IMR-90 (cell line): ENCODE measurements around the gene HHIPL1. TPM values are rescaled to one million over a fixed set of nuclear protein-coding genes. Genes with fewer than 3 reads are reported as not detected.

Experiments used
- ATAC-seq: fragments of 200-7000 bp; cut with Tn5 transposase; 2 replicates; pipeline ENCODE4 v1.9.1; 2020; ENCODE audit warnings: low read depth, mild to moderate bottlenecking, moderate library complexity
- BruUV-seq: library from RNA; stranded (reverse); fragments of 400-500 nt; replicated peaks from 2 replicates; lab custom pipeline; 2021; lab: Mats Ljungman, UMichigan
- CTCF ChIA-PET: fragments of 300-600 bp; formaldehyde crosslinking; extraction: SDS; loops from one replicate; lab custom pipeline; 2021; ENCODE audit warnings: antibody characterized with exemption; lab: Yijun Ruan, JAX
- POLR2A ChIA-PET: fragments of 300-600 bp; sonication (Branson Sonifier 250); formaldehyde crosslinking; loops from one replicate; lab custom pipeline; 2022; ENCODE audit warnings: antibody characterized with exemption; ENCODE audit not compliant: unreplicated experiment; lab: Charles Lee
- DNase-seq: peaks from one replicate; pipeline ENCODE4 v3.0.0; 2013
- H2AFZ ChIP-seq: replicated peaks from 2 replicates; pipeline ENCODE3; 2013; ENCODE audit warnings: low read length, mild to moderate bottlenecking; ENCODE audit not compliant: poor library complexity
- H2AK5ac ChIP-seq: 2 replicates; pipeline ENCODE4 v1.6.1; 2013; ENCODE audit warnings: low read depth, low read length, inconsistent platforms
- H2AK9ac ChIP-seq: replicated peaks from 2 replicates; pipeline ENCODE3; 2013; ENCODE audit warnings: mild to moderate bottlenecking, low read depth, low read length, moderate library complexity; ENCODE audit not compliant: poor library complexity
- H2BK120ac ChIP-seq: 2 replicates; pipeline ENCODE4 v1.6.1; 2013; ENCODE audit warnings: low read depth, low read length, inconsistent platforms
- H2BK15ac ChIP-seq: 3 replicates; pipeline ENCODE4 v1.6.1; 2013; ENCODE audit warnings: low read depth, low read length, inconsistent platforms
- H2BK20ac ChIP-seq: 2 replicates; pipeline ENCODE4 v1.6.1; 2013; ENCODE audit warnings: low read depth, mild to moderate bottlenecking, inconsistent platforms, low read length, moderate library complexity
- H2BK5ac ChIP-seq: 2 replicates; pipeline ENCODE4 v1.6.1; 2013; ENCODE audit warnings: mild to moderate bottlenecking, low read depth, low read length, inconsistent platforms; ENCODE audit not compliant: poor library complexity, severe bottlenecking
- H3K14ac ChIP-seq: replicated peaks from 2 replicates; pipeline ENCODE4 v1.6.1; 2013; ENCODE audit warnings: low read depth, low read length, inconsistent platforms
- H3K18ac ChIP-seq: 2 replicates; pipeline ENCODE4 v1.6.1; 2013; ENCODE audit warnings: low read depth, low read length, control low read depth
- H3K23ac ChIP-seq: 2 replicates; pipeline ENCODE4 v1.6.1; 2013; ENCODE audit warnings: low read depth, low read length, inconsistent platforms
- H3K27ac ChIP-seq: 2 replicates; pipeline ENCODE4 v1.5.1; 2013; ENCODE audit warnings: mild to moderate bottlenecking, control low read depth, low read length; ENCODE audit not compliant: insufficient read depth
- H3K27me3 ChIP-seq: 2 replicates; pipeline ENCODE4 v1.6.1; 2013; ENCODE audit warnings: low read length; ENCODE audit not compliant: control insufficient read depth, insufficient read depth
- H3K36me3 ChIP-seq: 2 replicates; pipeline ENCODE4 v1.6.1; 2013; ENCODE audit warnings: low read length, mixed read lengths; ENCODE audit not compliant: control insufficient read depth, insufficient read depth
- H3K4ac ChIP-seq: 2 replicates; pipeline ENCODE4 v1.6.1; 2013; ENCODE audit warnings: low read depth, low read length, inconsistent platforms
- H3K4me1 ChIP-seq: 2 replicates; pipeline ENCODE4 v1.6.1; 2013; ENCODE audit warnings: low read length, mixed read lengths; ENCODE audit not compliant: control insufficient read depth, insufficient read depth
- H3K4me2 ChIP-seq: 2 replicates; pipeline ENCODE4 v1.6.1; 2013; ENCODE audit warnings: low read depth, mild to moderate bottlenecking, control low read depth, low read length, moderate library complexity
- H3K4me3 ChIP-seq: 2 replicates; pipeline ENCODE4 v1.5.1; 2013; ENCODE audit warnings: low read depth, mild to moderate bottlenecking, control low read depth, low read length, moderate library complexity; ENCODE audit not compliant: insufficient read depth
- H3K56ac ChIP-seq: 2 replicates; pipeline ENCODE4 v1.6.1; 2013; ENCODE audit warnings: low read length, inconsistent platforms; ENCODE audit not compliant: insufficient read depth; ENCODE audit errors: extremely low read depth
- H3K79me1 ChIP-seq, 2 experiments: 2 replicates each; pipeline ENCODE4 v1.6.1; 2013; ENCODE audit warnings: low read length in 2 of 2, inconsistent platforms in 1 of 2, low read depth in 1 of 2
- H3K9ac ChIP-seq: 2 replicates; pipeline ENCODE4 v1.6.1; 2013; ENCODE audit warnings: low read depth, low read length, control low read depth
- H3K9me1 ChIP-seq: 2 replicates; pipeline ENCODE4 v1.6.1; 2013; ENCODE audit warnings: low read length, inconsistent platforms; ENCODE audit not compliant: insufficient read depth
- H3K9me3 ChIP-seq: 2 replicates; pipeline ENCODE4 v1.6.1; 2013; ENCODE audit warnings: low read length; ENCODE audit not compliant: control insufficient read depth, insufficient read depth
- H4K20me1 ChIP-seq: 2 replicates; pipeline ENCODE4 v1.6.1; 2013; ENCODE audit warnings: low read length, inconsistent platforms; ENCODE audit not compliant: insufficient read depth
- H4K5ac ChIP-seq: 2 replicates; pipeline ENCODE4 v1.6.1; 2013; ENCODE audit warnings: mild to moderate bottlenecking, low read depth, low read length, control low read depth
- H4K8ac ChIP-seq, 2 experiments: 2 replicates each; pipeline ENCODE4 v1.6.1; 2013; ENCODE audit warnings: low read depth in 2 of 2, low read length in 2 of 2, control low read depth in 1 of 2, inconsistent platforms in 1 of 2
- H4K91ac ChIP-seq: 2 replicates; pipeline ENCODE4 v1.6.1; 2013; ENCODE audit warnings: low read depth, low read length, inconsistent platforms; ENCODE audit not compliant: insufficient read depth
- CEBPB ChIP-seq: IDR thresholded peaks from 2 replicates; pipeline ENCODE4 v1.6.1; 2012; ENCODE audit warnings: low read depth, low read length, improper control_type of control experiment
- CHD1 ChIP-seq: IDR thresholded peaks from 2 replicates; pipeline ENCODE4 v1.6.1; 2012; ENCODE audit warnings: low read depth, low read length, improper control_type of control experiment
- FOS ChIP-seq: fragments of 150-350 bp; IDR thresholded peaks from 2 replicates; pipeline ENCODE4 v1.6.1; 2016; ENCODE audit warnings: low read depth, low read length
- MAFK ChIP-seq: IDR thresholded peaks from 2 replicates; pipeline ENCODE4 v1.6.1; 2012; ENCODE audit warnings: low read depth, low read length, improper control_type of control experiment
- MAZ ChIP-seq: IDR thresholded peaks from 2 replicates; pipeline ENCODE4 v1.6.1; 2012; ENCODE audit warnings: low read depth, mild to moderate bottlenecking, low read length, improper control_type of control experiment, moderate library complexity, borderline replicate concordance
- MXI1 ChIP-seq: IDR thresholded peaks from 2 replicates; pipeline ENCODE4 v1.6.1; 2012; ENCODE audit warnings: low read depth, mild to moderate bottlenecking, low read length, moderate library complexity, borderline replicate concordance
- NFE2L2 ChIP-seq: fragments of 150-350 bp; IDR thresholded peaks from 2 replicates; pipeline ENCODE4 v1.6.1; 2016; ENCODE audit warnings: low read depth, mild to moderate bottlenecking, low read length
- POLR2A ChIP-seq: IDR thresholded peaks from 2 replicates; pipeline ENCODE4 v1.6.1; 2012; ENCODE audit warnings: mild to moderate bottlenecking, low read depth, low read length
- RAD21 ChIP-seq: IDR thresholded peaks from 2 replicates; pipeline ENCODE4 v1.6.1; 2012; ENCODE audit warnings: low read length, improper control_type of control experiment
- RCOR1 ChIP-seq: IDR thresholded peaks from 2 replicates; pipeline ENCODE4 v1.6.1; 2012; ENCODE audit warnings: mild to moderate bottlenecking, low read length, improper control_type of control experiment; ENCODE audit not compliant: insufficient replicate concordance
- RFX5 ChIP-seq: IDR thresholded peaks from 2 replicates; pipeline ENCODE4 v1.8.0; 2012; ENCODE audit warnings: low read depth, mild to moderate bottlenecking, low read length, moderate library complexity
- SMC3 ChIP-seq: fragments of 150-350 bp; IDR thresholded peaks from 2 replicates; pipeline ENCODE4 v1.6.1; 2016; ENCODE audit warnings: low read depth, mild to moderate bottlenecking, antibody characterized with exemption, low read length, moderate library complexity
- USF2 ChIP-seq: fragments of 150-350 bp; IDR thresholded peaks from 2 replicates; pipeline ENCODE4 v1.6.1; 2017; ENCODE audit warnings: mild to moderate bottlenecking, antibody characterized with exemption, low read length, low read depth
- WGBS, 2 experiments: methylation state at CpG; one replicate each; pipeline versions ENCODE4 v1.1.5 to v1.1.7; 2013; ENCODE audit warnings: missing lambda C conversion rate in 2 of 2; ENCODE audit not compliant: insufficient read length in 1 of 2; ENCODE audit errors: extremely low coverage in 2 of 2; 5-methylcytosine and 5-hydroxymethylcytosine counted together
- dilution Hi-C: fragments of 300-500 bp; cut with HindIII; formaldehyde crosslinking; loops from one replicate; pipeline ENCODE4 v1.14.3; 2018; ENCODE audit warnings: low sequenced_read_pairs; ENCODE audit not compliant: unreplicated experiment
- in situ Hi-C: fragments of 300-500 bp; cut with MboI; formaldehyde crosslinking; loops from 3 replicates; pipeline ENCODE4 v1.14.3; 2019; ENCODE audit warnings: low sequenced_read_pairs, inconsistent platforms, mixed read lengths
- intact Hi-C: fragments of 100-400 bp; cut with micrococcal nuclease; formaldehyde crosslinking; loops from 2 replicates; pipeline ENCODE4 v1.10.0; 2022
- polyA plus RNA-seq, 3 experiments: library from polyadenylated mRNA; depleted of rRNA; stranded (reverse); fragments of >200 nt; gene quantifications; 2 replicates each; pipeline ENCODE4 v1.2.3, GENCODE V29; 2012; ENCODE audit warnings: low replicate concordance in 1 of 3
- total RNA-seq: library from RNA; depleted of rRNA; stranded (reverse); fragments of >200 nt; gene quantifications from 2 replicates; pipeline ENCODE4 v1.2.3, GENCODE V29; 2012

HHIPL1 gene
- total and polyA plus RNA-seq, 2 of the 4 experiments (the other 2 are of a cell fraction): 0.65 to 0.72 TPM

GRCh38 chr14:99693918-99694317 lies 49.0 kb downstream of the HHIPL1 start:
- dilution Hi-C loops: no loop called here

More at GRCh38 chr14:99693918-99694317, 49.0 kb downstream of the HHIPL1 start:
- BruUV-seq: no TSS peak
- H4K91ac ChIP-seq: no peak overlapping the region
- H2BK15ac ChIP-seq: no peak overlapping the region
- H2BK120ac ChIP-seq: no peak overlapping the region
- H3K18ac ChIP-seq: no peak overlapping the region
- H3K56ac ChIP-seq: no peak overlapping the region
- in situ Hi-C loops: no loop called here
- H3K36me3 ChIP-seq: no peaks in the 10 kb centered on the region
- no peak for DNase-seq
- no peak overlapping the region for H3K14ac ChIP-seq
- H3K4me1 ChIP-seq: no peaks in the 10 kb centered on the region
- no peaks in the 10 kb centered on the region for H3K9me1 ChIP-seq
- WGBS, 2 experiments: no CpG with 5 or more reads among the region's 3 CpGs
- POLR2A ChIA-PET: no interaction called here
- intact Hi-C loops: no loop called here
- no peak overlapping the region for H3K23ac ChIP-seq
- no peak overlapping the region for H3K4me3 ChIP-seq
- no peaks in the 10 kb centered on the region for H3K79me1 ChIP-seq
- no peak overlapping the region for H2AFZ ChIP-seq
- H2AK5ac ChIP-seq: no peak overlapping the region
- TF ChIP-seq RAD21: no peak
- TF ChIP-seq MXI1: no peak
- TF ChIP-seq FOS: no peak
- TF ChIP-seq CHD1: no peak
- TF ChIP-seq SMC3: no peak
- no peak for TF ChIP-seq NFE2L2
- no peak for TF ChIP-seq MAFK
- TF ChIP-seq USF2: no peak
- TF ChIP-seq CEBPB: no peak
- TF ChIP-seq POLR2A: no peak
- no peak for TF ChIP-seq RFX5
- no peak for TF ChIP-seq MAZ
- TF ChIP-seq RCOR1: no peak
- no peak overlapping the region for H4K8ac ChIP-seq
- peaks cover 37% of the 10 kb centered on the region for H3K27me3 ChIP-seq
- no peak overlapping the region for H3K27ac ChIP-seq
- no peak overlapping the region for H2BK5ac ChIP-seq
- H2BK20ac ChIP-seq: no peak overlapping the region
- H2AK9ac ChIP-seq: no peak overlapping the region
- CTCF ChIA-PET: no interaction called here
- H3K4me2 ChIP-seq: no peak overlapping the region
- no peak for ATAC-seq
- no peak overlapping the region for H4K5ac ChIP-seq
- H3K4ac ChIP-seq: no peak overlapping the region
- H3K9ac ChIP-seq: no peak overlapping the region
- no peaks in the 10 kb centered on the region for H3K9me3 ChIP-seq
- no peaks in the 10 kb centered on the region for H4K20me1 ChIP-seq
